ENCODE results near the gene PADI1. TPM values are rescaled to one million over a fixed set of nuclear protein-coding genes. Genes with fewer than 3 reads are reported as not detected.

PADI1 gene
- total RNA-seq, 2 donors from 2014 or later, result not detected

DNA sequence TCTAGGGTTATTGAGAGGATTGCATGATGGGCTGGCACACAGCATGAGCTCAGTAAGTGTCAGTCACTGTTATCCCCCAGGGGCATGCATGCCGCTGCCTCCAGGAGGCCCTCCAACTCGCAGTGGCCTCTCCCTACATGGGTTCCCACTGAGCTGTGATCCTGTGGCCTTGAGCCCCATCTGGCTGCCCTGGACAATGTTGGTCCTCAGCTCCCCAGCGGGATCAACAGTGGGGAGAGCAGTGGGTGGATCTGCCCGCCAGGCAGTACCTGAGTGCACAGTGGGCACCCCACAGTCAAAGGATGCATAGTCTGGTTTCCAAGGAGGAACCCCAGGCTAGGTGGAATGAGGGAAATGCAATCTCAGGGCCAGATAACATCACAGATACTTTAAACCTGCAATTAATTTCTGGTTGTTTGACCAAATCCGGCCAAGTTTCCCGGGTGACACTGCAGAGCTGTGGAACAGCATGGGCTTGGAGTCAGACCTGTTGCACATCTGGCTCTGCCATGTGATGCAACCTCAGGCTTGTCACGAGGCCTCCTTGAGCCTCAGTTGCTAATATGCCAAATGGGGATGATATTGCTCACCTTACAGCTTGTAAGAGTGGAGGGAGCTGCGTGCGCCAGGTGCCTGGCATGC is 53.3 kb downstream of the PADI1 start:
- TF ChIP-seq, protein P1, sequence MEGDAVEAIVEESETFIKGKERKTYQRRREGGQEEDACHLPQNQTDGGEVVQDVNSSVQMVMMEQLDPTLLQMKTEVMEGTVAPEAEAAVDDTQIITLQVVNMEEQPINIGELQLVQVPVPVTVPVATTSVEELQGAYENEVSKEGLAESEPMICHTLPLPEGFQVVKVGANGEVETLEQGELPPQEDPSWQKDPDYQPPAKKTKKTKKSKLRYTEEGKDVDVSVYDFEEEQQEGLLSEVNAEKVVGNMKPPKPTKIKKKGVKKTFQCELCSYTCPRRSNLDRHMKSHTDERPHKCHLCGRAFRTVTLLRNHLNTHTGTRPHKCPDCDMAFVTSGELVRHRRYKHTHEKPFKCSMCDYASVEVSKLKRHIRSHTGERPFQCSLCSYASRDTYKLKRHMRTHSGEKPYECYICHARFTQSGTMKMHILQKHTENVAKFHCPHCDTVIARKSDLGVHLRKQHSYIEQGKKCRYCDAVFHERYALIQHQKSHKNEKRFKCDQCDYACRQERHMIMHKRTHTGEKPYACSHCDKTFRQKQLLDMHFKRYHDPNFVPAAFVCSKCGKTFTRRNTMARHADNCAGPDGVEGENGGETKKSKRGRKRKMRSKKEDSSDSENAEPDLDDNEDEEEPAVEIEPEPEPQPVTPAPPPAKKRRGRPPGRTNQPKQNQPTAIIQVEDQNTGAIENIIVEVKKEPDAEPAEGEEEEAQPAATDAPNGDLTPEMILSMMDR (IDR thresholded peaks at IDR 0.05), result no peak
- no peak for TF ChIP-seq POLR2A (IDR thresholded peaks at IDR 0.05)
- H3K9me3 ChIP-seq, result no peaks in the 10 kb centered on the region
- H3K27me3 ChIP-seq, result no peaks in the 10 kb centered on the region
- H3K36me3 ChIP-seq (replicated peaks in 1 of 2; ENCODE audit: insufficient read depth in 1 of 2, low read depth in 2 of 2), result no peaks in the 10 kb centered on the region
- no peak for ATAC-seq
- DNase-seq, result no peak
- no peaks in the 10 kb centered on the region for H3K4me1 ChIP-seq
- WGBS, 2 donors, result 59 to 75% methylated on average over 6 to 8 of the region's 9 CpGs
- intact Hi-C loops (cut with DNase I), result no loop called here
- H3K27ac ChIP-seq, result no peak overlapping the region
- no peak overlapping the region for H3K4me3 ChIP-seq

DNA sequence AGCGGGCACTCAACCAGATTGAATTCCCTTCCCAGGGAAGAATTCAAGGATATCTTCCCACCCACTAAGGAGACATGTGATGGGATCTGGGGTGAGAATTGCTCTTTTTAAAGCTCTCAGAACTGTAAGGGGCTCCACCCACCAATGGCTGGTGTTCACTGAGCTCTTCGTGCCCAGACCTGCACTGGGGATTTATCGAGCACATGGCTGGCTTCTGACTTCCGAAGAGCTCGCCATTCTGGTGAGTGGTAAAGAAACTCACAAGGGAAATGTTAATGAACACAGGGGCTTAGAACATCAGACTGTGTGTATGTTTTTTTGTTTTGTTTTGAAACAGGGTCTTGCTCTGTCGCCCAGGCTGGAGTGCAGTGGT is 53.8 kb downstream of the PADI1 start:
- intact Hi-C loops (cut with DNase I), result no loop called here
- no peak for ATAC-seq

DNA sequence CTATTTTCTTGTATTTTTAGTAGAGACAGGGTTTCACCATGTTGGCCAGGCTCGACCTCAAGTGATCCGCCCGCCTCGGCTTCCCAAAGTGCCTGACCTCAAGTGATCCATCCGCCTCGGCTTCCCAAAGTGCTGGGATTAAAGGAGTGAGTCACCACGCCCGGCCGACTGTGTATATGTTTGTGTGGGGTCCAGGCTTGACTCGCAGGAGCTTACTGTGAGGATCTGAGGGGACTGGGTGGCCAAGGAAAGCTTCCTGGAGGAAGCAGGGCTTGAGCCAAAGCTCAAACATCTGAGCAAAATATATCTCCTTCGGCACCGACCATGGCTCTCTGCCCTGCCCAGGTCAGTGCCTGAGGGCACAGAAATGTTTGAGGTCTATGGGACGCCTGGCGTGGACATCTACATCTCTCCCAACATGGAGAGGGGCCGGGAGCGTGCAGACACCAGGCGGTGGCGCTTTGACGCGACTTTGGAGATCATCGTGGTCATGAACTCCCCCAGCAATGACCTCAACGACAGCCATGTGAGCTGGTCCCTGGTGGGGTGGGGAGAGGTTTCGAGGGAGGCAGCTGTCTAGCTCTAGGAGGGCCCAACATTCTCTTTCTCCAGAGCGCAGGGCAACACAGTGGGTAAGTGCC is 54.4 kb downstream of the PADI1 start:
- H3K27me3 ChIP-seq, result no peaks in the 10 kb centered on the region
- no peaks in the 10 kb centered on the region for H3K36me3 ChIP-seq (replicated peaks in 1 of 2; ENCODE audit: insufficient read depth in 1 of 2, low read depth in 2 of 2)
- H3K4me1 ChIP-seq, result no peaks in the 10 kb centered on the region
- no peak for ATAC-seq
- no peak for DNase-seq
- intact Hi-C loops (cut with DNase I), result no loop called here
- no peaks in the 10 kb centered on the region for H3K9me3 ChIP-seq
- H3K4me3 ChIP-seq, result no peak overlapping the region
- 79 to 83% methylated on average over 9 to 24 of the region's 24 CpGs for WGBS, 2 donors
- no peak overlapping the region for H3K27ac ChIP-seq
- TF ChIP-seq POLR2A (IDR thresholded peaks at IDR 0.05), result no peak
- TF ChIP-seq, protein P1 (IDR thresholded peaks at IDR 0.05), result no peak

More for the DNA sequence above, 53.8 kb downstream of the PADI1 start:
- Histone ChIP-seq H3K9me3 (no peaks in the 10 kb centered on the region), H3K4me1 (no peaks in the 10 kb centered on the region), H3K4me3 (no peak overlapping the region), H3K27ac (no peak overlapping the region), H3K36me3 (replicated peaks in 1 of 2; ENCODE audit: insufficient read depth in 1 of 2, low read depth in 2 of 2) (no peaks in the 10 kb centered on the region), H3K27me3 (no peaks in the 10 kb centered on the region)
- no peak for TF ChIP-seq POLR2A (IDR thresholded peaks at IDR 0.05)
- TF ChIP-seq, protein P1 (IDR thresholded peaks at IDR 0.05), result no peak
- 90 to 91% methylated on average over 6 of the region's 6 CpGs for WGBS, 2 donors
- DNase-seq, result no peak

DNA sequence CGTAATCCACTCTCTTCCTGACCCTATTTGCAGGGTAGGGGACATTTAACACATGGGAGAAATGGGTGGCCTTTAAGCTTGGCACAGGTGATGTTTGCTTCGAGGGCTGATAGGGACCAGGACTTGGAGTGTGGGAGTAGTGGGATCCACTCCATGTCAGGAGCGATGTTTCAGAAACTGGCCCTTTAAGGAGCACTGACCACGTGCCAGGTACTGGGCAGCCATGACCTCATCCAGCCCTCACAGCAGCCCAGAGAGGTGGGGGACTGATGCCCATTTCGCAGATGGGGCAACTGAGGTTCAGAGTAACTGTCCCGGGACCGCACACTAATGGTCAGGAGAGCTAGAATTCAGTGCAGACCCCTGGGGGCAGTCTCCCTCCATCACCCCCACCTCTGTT is 55.3 kb downstream of the PADI1 start:
- Histone ChIP-seq H3K27me3 (no peaks in the 10 kb centered on the region), H3K4me3 (no peak overlapping the region), H3K4me1 (no peaks in the 10 kb centered on the region), H3K9me3 (no peaks in the 10 kb centered on the region), H3K27ac (no peak overlapping the region), H3K36me3 (replicated peaks in 1 of 2; ENCODE audit: insufficient read depth in 1 of 2, low read depth in 2 of 2) (no peaks in the 10 kb centered on the region)
- WGBS, 2 donors, result 40 to 70% methylated on average over 1 to 7 of the region's 7 CpGs
- no peak for TF ChIP-seq POLR2A (IDR thresholded peaks at IDR 0.05)
- TF ChIP-seq, protein P1 (IDR thresholded peaks at IDR 0.05), result no peak
- DNase-seq (no peak), ATAC-seq (no peak)
- intact Hi-C loops (cut with DNase I), result no loop called here

DNA sequence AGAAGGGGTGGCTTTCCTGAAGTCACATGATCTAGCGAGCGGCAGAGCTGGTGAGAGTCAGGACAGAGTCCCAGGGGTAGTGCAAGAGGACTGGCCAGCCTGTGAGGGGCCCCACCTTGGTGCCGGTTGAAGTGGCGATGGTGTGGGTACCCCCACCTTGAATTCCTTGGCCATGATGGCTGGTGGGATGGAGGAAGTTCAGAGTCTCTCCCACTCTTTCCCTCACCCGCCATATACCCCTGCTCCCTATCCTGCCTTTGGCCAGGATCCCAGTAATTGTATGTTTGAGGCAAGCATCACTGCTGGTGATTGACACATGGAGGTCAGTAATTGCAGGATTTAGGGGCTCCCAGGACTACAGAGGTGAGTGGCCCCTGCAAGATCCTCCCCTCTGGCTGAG is 55.8 kb downstream of the PADI1 start:
- no peak for DNase-seq
- Histone ChIP-seq H3K36me3 (replicated peaks in 1 of 2; ENCODE audit: insufficient read depth in 1 of 2, low read depth in 2 of 2) (no peaks in the 10 kb centered on the region), H3K9me3 (no peaks in the 10 kb centered on the region), H3K27ac (no peak overlapping the region), H3K27me3 (no peaks in the 10 kb centered on the region), H3K4me1 (no peaks in the 10 kb centered on the region), H3K4me3 (no peak overlapping the region)
- ATAC-seq, result no peak
- no peak for TF ChIP-seq POLR2A (IDR thresholded peaks at IDR 0.05)
- TF ChIP-seq, protein P1 (IDR thresholded peaks at IDR 0.05), result no peak
- intact Hi-C loops (cut with DNase I), result no loop called here
- 87 to 96% methylated on average over 5 of the region's 5 CpGs for WGBS, 2 donors

Measured in body of pancreas (tissue), 4 donors.